Hippocampal formation (tissue), 2 donors: ENCODE data around the gene GSG1L.

Source experiments
- DNase-seq, 2 donors: peaks; one replicate each; lab custom pipeline; 2025; lab: John Stamatoyannopoulos, UW

The GSG1L gene

GRCh38 chr16:27791404-27791719 is 272.2 kb downstream of the GSG1L start:
- no peak for DNase-seq

- no peak for DNase-seq
Measured at GRCh38 chr16:27790546-27791403, 272.7 kb downstream of the GSG1L start.

GRCh38 chr16:27789595-27790241 is 273.8 kb downstream of the GSG1L start:
- DNase-seq: no peak

GRCh38 chr16:27789150-27789549 is 274.4 kb downstream of the GSG1L start:
- no peak for DNase-seq

GRCh38 chr16:27787665-27788064 is 275.8 kb downstream of the GSG1L start:
- no peak for DNase-seq

GRCh38 chr16:27786923-27787625 is 276.4 kb downstream of the GSG1L start:
- no peak for DNase-seq

GRCh38 chr16:27786221-27786922 is 277.1 kb downstream of the GSG1L start:
- no peak for DNase-seq

- no peak for DNase-seq
Measured at GRCh38 chr16:27785307-27785678, 278.2 kb downstream of the GSG1L start.

GRCh38 chr16:27784351-27785306 is 278.9 kb downstream of the GSG1L start:
- no peak for DNase-seq

GRCh38 chr16:27781981-27782880 is 281.3 kb downstream of the GSG1L start:
- DNase-seq: no peak

GRCh38 chr16:27781195-27781524 is 282.4 kb downstream of the GSG1L start:
- DNase-seq: no peak

GRCh38 chr16:27780468-27781194 is 282.9 kb downstream of the GSG1L start:
- DNase-seq: no peak

- peak; percentile 25 to 57 for DNase-seq
Measured at GRCh38 chr16:27779641-27780164, 283.8 kb downstream of the GSG1L start.

- DNase-seq: peak in 1 of 2 donors; percentile 15
Measured at GRCh38 chr16:27778926-27779570, 284.5 kb downstream of the GSG1L start.

GRCh38 chr16:27778171-27778925 is 285.2 kb downstream of the GSG1L start:
- no peak for DNase-seq

- DNase-seq: no peak
Measured at GRCh38 chr16:27777527-27777926, 286.0 kb downstream of the GSG1L start.

- peak; percentile 54 to 72 for DNase-seq
Measured at GRCh38 chr16:27776556-27777225, 286.8 kb downstream of the GSG1L start.
